ENCODE measurements around the gene RNF146.
"Not testable (repeated sequence)": the region's sequence is repeated elsewhere in the genome, so short reads cannot be mapped to it uniquely, and the experiment has no call there.

Gene RNF146

DNA sequence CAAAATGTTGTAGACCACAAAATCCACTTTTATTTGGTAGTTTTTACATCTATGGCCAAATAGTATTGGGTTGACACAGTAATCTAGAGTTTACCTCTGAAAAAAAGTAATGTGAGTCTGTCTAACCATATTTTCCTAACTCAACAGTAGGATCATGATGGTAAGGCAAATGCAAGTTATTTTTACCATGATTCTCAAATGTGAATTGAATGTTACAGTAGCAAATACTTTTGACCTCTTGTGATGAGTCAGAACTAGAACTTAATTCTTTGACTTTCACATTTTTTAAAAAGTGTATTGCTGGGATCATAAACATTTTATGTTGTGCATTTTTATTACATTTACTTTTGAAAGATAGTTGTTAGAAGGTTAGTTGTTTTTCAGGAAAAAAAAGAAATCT lies 22.0 kb downstream of the RNF146 start:
- no peak for DNase-seq

DNA sequence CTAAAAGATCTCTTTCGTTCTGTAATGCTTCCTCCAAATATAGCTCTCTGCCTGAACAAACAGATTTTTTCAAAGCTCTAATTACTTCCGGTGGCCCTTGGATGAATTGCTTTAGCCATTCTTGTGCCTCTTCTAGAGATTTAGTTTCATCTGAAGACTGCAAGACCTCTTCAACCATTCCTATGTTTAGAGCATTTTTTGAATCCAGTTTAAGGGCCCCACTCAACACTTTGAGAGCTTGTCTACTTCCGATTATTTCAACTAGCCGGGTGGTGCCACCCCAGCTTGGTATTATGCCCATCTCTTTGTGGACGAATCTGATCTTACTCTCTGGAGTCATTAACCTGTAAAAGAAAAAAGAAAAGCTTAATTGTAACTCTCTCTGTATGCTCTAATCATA lies 23.3 kb downstream of the RNF146 start:
- DNase-seq = no peak

DNA sequence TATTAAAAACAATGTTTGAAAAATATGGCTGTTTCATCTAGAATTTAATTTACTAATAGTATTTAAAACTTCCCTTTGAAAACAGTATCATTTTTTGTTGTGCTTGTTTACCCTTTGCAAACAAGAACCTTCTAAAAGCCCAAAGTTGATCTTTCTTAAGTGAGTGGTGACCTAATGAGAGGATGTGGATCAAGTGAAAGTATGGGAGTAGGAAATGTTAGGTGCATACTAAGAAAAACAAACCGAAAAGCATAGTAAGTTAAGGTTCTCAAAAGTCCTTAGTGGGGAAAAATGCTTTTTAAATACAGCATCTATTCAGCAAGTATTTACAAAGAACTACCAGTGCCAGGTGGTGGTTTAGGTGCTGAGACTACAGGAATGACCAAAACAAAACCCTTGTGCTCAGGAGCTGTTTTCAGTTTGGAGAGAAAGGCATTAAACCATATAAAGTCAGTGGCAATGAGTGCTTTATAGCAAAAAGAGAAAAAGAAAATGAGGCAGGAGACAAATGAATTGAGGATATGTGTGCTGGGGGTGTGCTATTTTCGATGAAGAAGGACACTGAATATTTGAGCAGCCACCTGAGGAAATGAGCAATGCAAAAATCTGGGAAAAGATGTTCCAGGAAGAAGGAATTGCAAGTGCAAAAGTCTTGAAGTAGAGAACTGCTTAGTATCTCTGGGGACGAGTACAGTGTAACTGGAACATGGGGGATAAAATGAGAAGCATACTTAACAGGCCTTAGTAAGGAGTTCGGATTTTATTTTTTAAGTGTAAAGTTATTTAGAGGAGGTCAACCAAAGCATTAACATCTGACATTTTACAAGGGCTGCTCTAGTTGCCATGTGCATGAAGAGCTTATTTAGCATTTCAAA lies 24.0 kb downstream of the RNF146 start:
- no peak for DNase-seq

DNA sequence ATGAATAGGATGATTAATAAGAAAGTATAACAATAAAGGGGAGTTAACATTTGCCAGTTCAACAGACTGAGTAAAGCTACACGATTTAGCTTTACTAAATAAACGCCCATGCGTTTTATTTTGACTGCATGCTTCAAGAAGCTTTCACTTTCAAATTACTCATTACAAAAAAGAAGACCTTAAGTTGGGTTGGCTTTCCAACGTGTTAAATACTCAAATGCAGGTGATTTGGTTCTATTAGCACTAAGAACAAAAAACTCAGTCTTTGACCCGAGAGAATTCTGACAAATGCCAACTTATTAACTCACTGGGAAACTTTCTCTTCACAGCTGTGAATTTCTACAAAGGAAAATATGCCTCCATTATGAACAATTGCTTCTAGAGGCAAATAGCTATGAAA lies 24.8 kb downstream of the RNF146 start:
- DNase-seq = no peak

DNA sequence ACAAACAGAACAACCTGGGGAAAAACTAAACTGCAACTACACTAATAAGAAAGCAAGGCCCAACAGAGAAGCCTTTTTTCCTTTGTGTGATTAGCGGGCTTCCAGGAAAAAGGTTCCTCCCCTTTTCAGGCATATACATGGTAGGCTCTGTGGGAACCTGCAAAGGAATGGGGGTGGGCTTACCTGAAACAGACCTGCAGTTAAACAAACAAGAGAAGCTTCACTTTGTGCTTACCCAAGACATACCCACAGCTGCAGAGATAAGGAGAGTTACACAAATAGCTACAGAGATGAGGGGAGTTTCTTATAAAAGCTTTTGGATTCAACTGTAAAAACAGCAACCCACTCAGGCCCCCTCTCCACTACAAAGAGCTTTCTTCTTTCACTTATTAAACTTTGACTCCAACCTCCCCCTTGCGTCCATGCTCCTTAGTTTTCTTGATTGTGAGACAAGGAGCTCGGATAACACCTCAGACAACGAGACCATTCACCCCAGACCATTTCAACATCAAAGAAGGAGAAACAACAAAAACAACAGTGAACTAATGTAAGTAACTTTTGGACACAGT lies 30.9 kb downstream of the RNF146 start:
- DNase-seq = no peak

DNA sequence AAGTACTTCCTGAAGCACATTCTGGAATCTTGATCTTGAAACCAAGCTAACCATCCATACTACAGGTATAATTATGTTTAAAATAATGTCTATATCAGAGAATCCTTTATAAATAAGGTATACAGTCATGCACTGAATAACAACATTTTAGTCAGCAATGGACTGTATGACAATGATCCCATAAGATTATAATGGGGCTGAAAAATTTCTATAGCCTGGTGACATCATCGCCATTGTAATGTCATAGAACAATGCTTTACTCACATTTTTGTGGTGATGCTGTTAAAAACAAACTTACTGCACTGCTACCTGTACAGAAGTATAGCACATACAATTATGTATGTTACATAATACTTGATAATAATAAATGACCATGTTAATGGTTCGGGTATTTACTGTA lies 31.8 kb downstream of the RNF146 start:
- DNase-seq = no peak

DNA sequence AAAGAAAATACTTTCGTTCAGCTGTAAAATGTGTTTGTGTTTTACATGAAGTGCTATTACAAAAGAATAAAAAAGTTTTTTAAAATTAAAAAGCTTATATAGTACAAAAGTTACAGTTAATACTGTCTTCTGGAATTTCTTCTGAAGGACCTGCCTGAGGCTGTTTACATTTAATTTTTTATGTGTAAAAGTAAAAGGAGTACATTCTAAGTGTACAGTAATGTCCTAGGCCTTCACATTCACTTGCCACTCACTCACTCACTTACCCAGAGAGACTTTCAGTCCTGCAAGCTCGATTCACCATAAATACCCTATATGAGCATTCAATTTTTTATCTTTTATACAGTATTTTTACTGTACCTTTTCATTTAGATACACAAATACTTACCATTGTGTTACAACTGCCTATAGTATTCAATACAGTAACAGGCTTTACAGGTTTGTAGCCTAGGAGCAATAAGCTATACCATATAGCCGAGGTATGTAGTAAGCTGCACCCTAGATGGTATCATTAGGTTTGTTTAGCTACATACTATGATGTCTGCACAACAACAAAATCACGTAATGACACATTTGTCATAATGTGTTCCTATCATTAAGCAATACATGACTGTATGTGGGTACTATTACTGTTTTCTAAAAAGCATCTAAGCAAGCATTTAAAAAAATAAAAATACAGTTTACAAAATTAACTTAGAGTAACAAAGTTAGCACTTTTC lies 33.0 kb downstream of the RNF146 start:
- no peak for DNase-seq

DNA sequence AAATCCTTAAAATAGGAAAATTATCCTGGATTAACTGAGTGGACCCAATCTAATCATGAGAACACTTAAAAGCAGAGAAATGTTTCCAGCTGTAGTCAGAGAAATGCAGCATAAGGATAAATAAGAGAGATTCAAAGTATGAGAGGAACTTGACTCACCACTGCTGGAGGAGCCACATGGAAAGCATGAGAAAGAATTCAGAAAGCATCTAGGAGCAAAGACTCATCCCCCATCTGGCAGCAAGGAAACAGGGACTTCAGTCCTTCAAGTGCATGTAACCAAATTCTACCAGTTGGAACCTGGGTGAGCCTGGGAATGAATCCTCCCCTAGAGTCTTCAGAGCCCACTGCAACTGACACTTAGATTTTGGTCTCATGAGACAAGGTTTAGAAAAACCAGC lies 33.7 kb downstream of the RNF146 start:
- DNase-seq = no peak

DNA sequence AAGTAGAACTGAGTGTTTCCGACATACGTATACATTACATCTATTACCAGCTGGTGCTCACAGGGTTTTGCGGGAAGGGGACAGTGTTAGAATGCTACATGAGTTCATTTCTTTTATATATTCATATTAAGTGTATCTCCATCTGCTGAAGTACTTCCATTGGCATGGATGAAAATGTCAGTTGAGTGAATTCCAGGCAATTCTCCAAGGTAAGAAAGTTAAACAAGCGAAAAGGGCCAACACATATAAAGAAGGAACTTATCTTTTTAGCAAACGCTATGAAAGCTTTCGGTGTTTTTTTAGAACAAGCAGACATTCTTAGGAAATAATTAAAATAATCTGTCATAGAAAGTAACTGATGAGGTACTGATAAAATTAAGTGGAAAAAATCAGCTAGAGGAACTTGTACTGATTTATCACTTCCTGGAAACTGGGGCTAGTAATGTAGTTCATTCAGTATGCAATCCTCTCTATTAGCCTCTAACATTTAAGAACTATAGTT lies 34.6 kb downstream of the RNF146 start:
- DNase-seq = no peak

DNA sequence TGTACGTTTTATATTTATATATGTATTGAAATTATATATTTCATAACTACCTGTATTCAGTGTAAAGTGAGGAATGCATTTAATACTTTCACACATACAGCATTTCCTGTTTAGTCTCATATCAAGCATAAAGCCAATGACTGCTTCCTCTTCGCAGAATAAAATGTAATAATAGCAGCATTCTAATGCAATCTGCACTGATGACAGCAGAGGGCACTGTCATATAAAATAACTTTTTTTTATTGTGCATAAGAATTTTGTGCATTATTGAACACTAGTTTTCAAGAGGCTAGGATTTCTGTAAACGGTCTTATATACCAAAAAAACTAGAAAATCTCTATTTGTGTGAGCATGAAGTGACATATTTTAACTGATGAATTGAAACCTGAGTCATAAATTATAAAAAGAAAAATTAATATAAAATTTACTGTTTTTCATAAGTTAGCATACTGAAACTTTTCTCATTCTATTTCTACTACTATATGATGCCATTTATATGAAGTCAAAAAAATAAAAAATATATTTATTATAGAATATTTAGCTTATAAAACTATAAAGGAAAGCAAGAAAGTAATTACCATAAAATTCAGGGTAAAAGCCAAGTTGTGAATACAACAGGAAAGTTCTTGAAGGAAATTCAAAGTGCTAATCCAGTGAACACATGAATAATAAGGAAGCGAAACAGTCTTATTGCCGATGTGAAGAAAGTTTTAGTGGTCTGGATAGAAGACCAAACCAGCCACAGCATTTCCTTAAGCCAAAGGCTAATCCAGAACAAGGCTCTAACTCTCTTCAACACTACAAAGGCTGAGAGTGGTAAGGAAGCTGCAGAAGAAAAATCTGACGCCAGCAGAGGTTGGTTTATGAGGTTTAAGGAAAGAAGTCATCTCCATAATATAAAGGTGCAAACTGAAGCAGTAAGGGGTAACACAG lies 36.3 kb downstream of the RNF146 start:
- DNase-seq = no peak

DNA sequence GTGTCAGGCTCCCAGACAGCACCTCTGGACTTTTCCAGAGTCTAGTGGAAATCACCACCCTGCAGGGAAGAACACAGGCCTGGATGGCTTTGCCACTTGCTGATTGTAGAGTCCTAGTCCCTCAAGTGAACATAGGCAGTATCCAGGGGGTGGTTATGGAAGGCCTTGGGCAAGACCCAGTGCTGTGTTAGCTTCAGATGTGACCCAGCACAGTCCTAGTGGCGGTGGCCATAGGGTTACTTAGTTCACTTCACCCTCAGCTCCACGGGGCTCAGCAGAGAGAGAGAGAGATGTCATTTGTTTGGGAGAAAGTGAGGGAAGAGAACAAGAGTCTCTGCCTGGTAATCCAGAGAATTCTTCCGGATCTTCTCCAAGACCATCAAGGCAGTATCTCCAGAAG lies 37.3 kb downstream of the RNF146 start:
- no peak for DNase-seq

DNA sequence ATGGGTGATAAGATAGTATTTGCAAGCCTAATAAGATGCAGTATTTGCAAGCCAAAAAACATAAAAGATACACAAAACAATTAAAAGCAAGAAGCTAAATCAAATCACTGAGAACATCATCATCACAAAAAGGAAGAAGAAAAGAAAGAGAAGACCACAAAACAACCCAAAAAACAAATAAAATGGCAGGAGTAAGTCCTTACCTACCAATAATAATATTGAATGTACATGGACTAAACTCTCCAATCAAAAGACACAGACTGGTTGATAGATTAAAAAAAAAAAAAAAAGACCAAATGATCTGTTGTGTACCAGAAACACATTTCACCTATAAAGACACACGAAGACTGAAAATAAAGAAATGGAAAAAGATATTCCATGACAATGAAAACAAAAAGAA lies 39.1 kb downstream of the RNF146 start:
- DNase-seq = no peak

DNA sequence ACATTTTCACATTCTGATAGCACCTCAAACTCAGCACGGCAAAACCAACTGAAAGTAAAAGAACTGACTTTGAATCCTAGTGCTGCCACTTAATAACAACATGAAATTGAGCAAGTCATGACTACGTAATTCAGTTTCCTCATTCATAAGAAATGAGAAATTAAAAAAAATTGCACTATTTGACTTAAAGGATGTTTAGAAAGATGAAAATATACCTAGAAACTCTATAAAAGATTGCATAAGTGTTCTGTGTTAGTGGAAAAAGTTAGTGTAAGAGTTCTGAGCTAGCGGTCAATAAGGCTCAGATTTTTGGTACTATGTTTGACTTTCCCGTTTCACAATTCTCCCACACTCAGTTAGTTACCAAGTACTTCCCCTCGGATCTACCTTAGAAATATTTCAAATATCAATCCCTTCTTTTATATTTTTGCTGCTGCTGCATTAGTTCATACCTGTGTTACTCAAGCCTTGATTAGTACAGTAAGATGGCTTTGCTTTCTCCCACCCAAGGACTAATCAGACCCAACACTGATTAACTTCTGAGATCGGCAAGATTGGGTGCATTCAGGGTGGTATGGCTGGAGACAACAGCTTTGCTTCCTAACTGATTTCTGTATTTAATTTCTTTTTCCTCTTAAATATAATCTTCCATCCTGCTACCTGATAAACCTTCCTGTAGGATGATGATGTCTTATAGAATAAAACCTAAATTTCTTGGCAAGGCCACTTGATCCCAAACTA lies 50.9 kb downstream of the RNF146 start:
- DNase-seq = no peak

DNA sequence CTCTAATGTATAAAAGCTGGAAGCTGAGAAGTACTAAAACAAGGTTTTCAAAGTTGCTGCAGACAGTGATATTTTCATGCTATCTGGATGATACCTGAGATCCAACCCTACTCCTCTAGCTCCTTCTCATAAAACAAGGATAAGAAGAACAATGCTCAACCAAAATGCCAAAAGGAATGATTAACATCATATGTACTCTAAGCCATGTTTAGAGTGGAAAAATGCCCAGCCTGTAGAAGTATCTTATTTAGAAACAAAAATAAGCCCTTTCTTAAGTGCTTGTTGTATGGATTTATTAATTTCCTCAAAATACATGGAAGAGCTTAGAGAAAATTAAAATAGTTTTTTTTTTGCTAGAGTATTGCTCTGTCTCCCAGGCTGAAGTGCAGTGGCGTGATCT lies 53.0 kb downstream of the RNF146 start:
- DNase-seq = no peak

DNA sequence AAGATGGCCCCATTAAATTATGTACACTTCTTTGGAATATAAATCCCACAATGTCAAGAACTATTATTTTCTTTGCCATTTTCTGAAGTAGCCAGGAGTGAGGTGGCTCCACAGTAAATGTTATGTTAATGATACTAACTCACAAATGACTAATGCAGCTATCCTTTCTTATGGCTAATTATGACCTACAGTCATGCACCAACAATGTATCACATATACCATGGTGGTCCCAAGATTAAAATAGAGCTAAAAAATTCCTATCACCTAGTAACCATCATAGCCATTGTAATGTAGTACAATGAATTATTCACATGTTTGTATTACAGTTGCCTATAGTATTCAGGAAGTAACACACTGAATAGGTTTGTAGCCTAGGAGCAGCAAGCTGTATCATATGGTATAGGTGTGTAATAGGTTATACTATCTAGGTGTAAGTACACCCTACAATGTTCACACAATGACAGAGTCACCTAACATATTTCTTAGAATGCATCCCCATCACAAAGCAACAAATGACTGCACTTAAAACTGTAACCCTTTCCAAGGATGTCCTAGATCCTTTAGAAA lies 61.5 kb downstream of the RNF146 start:
- DNase-seq = no peak

DNA sequence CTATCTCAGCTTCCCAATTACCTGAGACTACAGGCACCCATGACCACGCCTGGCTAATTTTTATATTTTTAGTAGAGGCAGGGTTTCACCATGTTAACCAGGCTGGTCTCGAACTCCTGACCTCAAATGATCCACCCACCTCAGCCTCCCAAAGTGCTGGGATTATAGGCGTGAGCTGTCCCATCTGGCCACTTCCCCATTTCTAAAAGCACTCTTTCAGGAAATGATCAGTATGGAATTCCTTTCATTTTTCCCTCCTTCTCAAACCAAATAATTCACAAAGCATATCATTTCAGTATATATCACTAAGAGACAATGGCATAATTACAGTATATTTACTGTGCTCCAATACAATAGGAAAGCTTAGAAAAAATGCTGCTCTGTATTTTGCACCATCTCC lies 64.6 kb downstream of the RNF146 start:
- DNase-seq = not testable (repeated sequence)

DNA sequence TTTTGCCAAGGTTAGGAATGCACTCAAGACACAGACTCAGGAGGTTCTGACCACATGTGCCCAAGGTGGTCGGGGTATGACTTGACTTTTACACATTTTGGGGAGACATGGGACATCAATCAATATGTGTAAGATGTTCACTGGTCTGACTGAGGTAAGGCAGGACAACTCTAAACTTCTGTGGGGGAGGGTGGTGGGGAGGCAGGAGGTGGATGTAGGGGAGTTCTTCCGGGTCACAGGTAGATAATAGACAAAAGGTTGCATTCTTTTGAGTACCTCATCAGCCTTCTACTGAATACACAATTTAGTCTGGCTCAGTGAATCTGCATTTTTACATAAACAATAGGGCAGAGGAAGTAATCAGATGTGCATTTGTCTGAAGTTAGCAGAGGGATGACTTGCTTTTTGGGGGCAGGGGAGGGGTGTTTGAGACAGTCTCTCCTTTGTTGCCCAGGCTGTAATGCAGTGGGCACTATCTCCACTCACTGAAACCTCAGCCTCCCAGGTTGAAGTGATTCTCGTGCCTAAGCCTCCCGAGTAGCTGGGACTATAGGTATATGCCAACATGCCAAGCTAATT lies 65.8 kb downstream of the RNF146 start:
- no peak for DNase-seq

Data from activated CD8-positive, alpha-beta memory T cell treated with anti-CD3 and anti-CD28 coated beads for 24 hours (primary cell).